GM19043 (cell line): Measurements from ENCODE around the gene HIVEP3.

Experiments
- ATAC-seq: cut with Tn5 transposase; IDR thresholded peaks from one replicate; pipeline ENCODE4 v1.9.1; 2021; ENCODE audit warnings: low read depth; ENCODE audit not compliant: unreplicated experiment

Gene HIVEP3

GRCh38 chr1:41547781-41548560 is 370.8 kb downstream of the HIVEP3 start:
- no peak for ATAC-seq

DNA sequence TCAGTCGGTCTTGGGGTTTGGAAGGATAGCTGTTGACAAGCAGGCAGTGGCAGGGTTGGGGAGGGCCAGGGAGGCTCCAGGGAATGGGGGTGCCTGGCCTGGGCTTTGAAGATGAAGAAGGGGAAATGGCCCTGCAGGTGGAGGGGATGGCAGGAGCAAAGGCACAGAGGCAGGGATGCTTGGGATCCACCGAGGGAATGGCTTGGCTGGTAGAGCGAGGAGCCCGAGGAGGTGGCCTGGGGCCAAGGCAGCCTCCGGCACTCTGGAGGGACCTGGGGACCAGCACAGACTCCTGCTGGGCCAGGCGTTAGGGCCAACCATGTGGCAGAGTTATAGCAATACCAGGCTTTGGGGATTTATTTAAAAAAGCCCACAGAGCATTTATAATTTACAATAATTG is 371.4 kb downstream of the HIVEP3 start:
- ATAC-seq, result no peak

GRCh38 chr1:41546833-41547135 is 371.9 kb downstream of the HIVEP3 start:
- ATAC-seq, result no peak

- no peak for ATAC-seq
These were observed 372.5 kb downstream of the HIVEP3 start for GRCh38 chr1:41545996-41546832.

- ATAC-seq, result no peak
These were observed 376.4 kb downstream of the HIVEP3 start for GRCh38 chr1:41542196-41542930.

DNA sequence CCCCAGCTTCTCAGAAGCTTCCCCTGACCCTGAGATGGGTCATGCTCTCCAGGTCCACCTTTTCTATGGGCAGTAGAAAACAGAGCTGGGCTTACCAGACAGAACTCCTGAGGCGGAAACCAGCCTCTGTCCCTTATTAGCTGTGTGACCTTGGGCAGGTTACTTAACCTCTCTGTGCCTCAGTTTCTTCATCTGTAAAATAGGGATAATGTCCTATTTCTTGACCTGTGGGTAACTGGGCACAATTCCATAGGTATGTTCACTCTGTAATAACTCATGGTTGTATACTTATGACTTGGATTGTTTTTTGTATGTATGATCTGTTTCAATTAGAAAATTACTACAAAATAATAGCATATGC is 377.1 kb downstream of the HIVEP3 start:
- ATAC-seq, result no peak

GRCh38 chr1:41540886-41541591 is 377.7 kb downstream of the HIVEP3 start:
- ATAC-seq, result no peak

- ATAC-seq, result no peak
These were observed 378.7 kb downstream of the HIVEP3 start for GRCh38 chr1:41539999-41540398.

GRCh38 chr1:41539418-41539805 is 379.3 kb downstream of the HIVEP3 start:
- ATAC-seq, result no peak

GRCh38 chr1:41538741-41539417 is 379.8 kb downstream of the HIVEP3 start:
- ATAC-seq, result no peak

DNA sequence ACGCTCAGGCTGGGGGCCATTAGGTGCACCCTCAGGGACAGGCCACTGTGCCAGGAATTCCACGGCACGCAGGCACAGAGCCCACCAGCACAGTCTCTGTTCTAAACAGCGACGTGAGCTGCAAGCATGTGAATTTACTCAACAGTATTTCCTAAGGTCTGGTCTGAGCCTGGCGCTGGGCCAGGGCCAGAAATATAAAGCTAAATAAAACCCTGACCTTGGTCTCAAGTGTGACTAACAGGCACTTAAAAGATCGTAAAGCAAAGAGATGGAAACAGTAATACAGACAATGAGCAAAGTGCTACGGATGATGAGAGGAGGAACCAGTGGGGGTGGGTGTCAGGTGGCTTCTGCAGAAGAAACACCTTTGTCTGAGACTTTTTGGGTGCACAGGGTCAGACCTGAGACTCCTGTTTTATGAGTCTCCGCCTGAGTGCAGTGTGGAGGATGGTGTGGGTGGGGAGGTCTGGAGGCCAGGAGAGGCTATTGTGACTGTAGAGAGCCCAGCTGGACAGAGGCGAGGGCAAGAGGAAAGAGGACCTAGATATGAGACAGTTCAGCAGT is 380.9 kb downstream of the HIVEP3 start:
- no peak for ATAC-seq

DNA sequence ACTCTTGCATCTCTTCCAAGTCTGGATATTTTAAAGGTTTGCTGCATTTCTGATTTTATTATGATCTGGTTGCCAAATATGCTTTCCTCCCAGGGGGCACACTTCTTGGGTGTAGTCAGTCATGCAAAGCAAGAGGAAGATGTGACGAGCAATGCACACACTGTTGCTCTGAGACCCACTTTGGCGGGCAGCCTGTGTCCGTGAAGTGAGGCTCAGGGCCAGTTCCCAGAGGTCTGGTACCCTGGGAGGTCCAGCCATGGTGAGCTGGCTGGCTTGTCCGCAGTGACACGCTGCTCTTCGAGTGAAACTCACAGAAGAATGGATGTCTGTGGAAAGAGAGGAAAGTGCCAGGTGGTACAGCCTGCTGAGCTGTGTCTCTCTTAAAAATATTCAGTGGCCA is 381.5 kb downstream of the HIVEP3 start:
- ATAC-seq, result no peak

DNA sequence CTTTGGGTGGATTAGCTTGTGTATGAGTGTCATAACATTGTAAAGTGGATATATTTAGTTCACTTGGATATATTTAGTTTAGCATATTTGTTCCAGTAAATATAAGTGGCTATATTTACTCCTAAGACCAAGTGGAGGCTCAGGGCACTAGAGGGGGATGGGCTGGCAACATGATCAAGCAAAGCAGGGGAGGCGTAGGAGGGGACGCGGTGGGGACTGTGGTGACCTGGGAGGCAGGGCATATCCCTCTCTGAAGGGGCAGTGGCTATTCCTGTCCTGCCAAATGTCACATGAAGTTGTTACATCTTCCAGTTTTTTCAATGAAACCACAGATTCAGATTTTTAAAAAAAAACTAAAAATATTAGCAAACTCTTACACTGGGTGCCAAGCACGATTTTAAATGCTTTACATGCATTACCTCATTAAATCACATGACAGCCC is 382.3 kb downstream of the HIVEP3 start:
- no peak for ATAC-seq

DNA sequence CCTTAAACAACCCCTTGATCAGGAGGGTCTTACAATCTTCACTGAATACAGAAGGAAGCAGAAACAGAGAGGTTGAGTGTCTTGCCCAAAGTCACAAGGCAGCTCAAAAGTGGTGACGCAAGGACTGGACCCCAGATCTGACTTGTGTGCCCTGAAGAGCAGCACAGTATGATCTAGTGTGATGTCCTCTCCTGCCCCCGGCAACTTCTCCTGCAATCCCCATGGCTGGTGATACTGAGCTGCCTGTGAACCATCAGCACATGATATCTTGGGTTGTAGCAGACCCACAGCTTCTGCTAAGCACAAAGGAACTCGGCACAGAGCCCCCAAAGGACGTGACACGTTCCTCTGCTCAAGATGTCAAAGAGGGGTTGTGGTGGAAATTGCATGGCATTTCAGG is 383.0 kb downstream of the HIVEP3 start:
- ATAC-seq, result no peak

GRCh38 chr1:41535276-41535675 is 383.4 kb downstream of the HIVEP3 start:
- ATAC-seq, result no peak

DNA sequence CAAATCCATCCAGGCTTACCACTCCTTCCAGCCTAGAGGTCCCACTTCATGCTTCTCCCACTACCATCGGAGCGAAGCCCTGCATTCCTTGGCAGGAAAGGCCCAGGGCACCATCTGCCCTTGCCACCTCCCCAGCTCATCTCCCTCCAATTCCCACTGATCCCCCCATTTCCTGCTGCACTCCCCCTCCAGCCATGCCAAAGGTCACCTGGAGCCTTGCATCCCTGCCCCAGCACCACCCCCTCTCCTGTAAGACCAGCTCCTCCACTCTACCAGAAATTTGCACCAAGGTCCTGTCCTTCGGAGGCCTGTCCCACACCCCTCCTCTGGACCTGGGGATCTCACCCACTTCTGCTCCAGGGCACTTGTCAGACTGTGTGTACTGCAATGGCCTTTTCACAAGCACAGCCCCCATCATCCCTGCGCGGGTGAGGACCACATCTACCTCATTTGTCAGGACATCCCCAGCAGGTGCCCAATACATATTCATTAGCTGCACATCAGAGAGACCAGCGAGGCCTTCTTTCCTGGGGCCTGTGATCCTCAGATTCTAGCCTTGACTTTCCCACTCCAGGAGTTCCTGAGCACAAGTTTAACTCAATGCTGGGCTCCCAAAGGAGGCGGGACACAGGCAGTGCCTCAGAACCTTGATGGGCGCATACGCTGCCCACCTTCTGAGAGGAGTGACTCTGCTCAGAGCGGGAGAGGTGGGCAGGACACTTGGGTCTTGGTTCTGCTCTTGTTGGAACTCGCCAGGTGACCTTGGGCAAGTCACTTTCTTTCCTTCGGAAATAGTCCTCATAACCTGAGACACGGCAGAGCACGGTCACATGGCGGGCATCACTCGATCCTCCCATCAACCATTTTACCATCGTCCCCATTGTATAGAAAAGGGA is 384.3 kb downstream of the HIVEP3 start:
- no peak for ATAC-seq

DNA sequence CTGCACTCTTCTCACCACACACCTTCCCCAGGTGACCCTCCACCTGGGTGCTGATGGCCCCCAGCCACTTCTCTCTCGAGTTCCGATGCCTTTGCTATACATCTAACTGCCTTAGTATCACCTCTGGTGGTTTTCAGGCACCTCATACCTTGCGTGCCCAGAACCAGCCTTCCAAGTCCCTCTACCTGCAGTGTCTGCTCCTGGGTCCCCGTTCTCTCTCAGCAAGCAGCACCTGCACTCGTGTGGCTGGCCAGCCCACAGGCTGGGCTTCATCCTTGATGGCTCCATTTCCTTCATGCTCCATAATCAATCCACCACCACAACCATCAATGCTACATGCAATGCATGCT is 385.0 kb downstream of the HIVEP3 start:
- no peak for ATAC-seq

- no peak for ATAC-seq
These were observed 385.5 kb downstream of the HIVEP3 start for GRCh38 chr1:41533016-41533730.
